HG03139 (cell line): ENCODE measurements around the gene DSC1.
"Not testable (repeated sequence)": the region's sequence is repeated elsewhere in the genome, so short reads cannot be mapped to it uniquely, and the experiment has no call there.

Experiments
- ATAC-seq: cut with Tn5 transposase; IDR thresholded peaks from one replicate; pipeline ENCODE4 v1.9.1; 2021; ENCODE audit not compliant: unreplicated experiment

The DSC1 gene

DNA sequence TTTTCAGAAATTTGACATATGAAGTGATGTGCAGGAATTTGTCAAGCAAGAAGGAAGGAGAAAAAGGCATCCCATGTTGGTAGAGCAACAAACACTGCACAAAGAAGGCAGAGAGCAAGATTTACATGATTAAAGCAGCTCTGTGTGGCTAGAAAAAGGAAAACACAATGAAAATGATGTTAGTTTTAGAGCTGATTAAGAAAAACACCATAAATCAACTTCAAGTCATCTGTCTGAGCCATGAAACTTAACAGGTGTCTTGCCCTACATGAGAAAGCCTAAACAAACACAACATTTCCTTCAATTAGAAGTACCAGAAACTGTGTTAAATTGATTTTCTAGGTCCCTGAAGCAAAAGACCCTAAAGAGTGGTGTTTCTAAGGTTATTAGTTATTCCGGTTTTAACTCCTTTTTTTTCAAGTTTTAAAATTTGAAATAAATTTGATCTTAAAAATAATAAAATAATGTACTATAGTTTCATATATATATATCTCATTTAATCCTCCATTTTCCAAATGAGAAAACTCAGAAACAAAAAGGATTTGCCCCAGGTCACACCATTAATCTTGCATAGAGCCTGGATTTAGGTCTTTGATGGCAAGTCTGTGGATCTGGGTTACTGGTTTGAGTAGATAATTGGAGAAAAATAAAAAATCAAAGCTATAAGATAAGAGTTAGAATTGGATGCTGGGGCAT, 8.6 kb upstream of the DSC1 start:
- ATAC-seq: no peak

- ATAC-seq: no peak
Observed at GRCh38 chr18:31170335-31170734, 7.7 kb upstream of the DSC1 start.

GRCh38 chr18:31162419-31162793, 250 bp downstream of the DSC1 start:
- no peak for ATAC-seq

GRCh38 chr18:31161757-31162418, 768 bp downstream of the DSC1 start:
- no peak for ATAC-seq

DNA sequence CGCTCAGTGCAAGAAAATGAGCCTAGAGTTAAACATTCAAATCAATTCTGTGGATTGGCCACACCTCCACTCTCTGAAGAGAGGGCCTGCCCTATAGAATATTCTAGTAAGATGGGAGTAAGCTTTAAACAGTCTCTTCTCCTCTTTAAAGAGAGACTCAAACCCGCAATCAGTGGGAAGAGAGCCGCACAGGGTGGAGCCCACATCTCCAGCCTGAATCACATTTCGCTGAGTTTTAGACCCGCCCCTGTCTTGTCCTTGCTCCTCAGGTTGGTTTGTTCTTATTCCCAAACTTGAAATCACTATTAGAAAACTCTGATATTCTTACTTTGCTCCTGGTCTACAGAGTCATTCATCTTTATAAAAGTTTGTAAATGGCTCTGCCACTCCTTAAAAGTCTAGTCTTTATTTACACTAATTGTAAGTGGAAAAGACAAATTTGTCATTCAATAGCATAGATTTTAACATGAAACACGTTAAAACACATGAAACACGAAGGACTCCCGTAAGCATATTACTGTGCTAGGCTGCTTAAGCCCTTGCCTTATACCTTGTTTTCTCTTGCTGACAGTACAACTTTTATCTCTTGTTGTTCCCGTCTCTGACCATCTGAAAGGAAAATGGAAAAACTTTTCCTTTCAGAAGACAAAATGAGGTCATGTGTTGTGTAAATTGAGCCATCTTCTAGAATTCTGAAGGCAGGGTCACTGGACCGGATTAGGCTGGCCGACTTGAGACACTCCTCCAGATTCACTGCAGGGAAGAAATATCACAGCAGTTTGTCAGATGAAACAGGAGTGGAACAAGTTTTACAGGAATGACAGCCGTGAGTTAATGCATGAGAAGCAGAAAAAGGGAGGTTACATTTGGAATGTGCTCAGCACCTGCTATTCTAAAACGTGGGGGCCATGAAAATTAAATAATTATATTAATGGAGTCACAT, 5.6 kb downstream of the DSC1 start:
- ATAC-seq: no peak

GRCh38 chr18:31155498-31155897, 7.2 kb downstream of the DSC1 start:
- ATAC-seq: no peak

DNA sequence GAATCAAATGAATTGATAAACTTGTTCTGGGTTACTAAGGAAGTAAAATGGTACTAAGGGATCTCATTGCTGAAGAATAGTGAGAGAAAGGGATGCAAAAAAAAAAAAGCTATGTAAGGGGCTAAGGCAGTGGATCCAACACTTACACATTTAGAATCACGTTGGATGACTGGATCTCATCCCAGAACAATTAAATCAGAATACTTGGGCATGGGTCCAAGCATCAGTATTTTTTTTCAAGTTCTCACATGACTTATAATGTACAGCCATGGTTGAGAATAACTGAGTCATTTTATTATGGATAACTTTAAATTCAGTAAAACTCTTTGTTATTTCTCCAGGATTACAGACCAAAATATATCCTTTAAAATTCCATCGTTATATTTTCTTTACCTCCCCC, 8.5 kb downstream of the DSC1 start:
- ATAC-seq: no peak

- no peak for ATAC-seq
Observed at GRCh38 chr18:31149351-31149750, 13.3 kb downstream of the DSC1 start.

DNA sequence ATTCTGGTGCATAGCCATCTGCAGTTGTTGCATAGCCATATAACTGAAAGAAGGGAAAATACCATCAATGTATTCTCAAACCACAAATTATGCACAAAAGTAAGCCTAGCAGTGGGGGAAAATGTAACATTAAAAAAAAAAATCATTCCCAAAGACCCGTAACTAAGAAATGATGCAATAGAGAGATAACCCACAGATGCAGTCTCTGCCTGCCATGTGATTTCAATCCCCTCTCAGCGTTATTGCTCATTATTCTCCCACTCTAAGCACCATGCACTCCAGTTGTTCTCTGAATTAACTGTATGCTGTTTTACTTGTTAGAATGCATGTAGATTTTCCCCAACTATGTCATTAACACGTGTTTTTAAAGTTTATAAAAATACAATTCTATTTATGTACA, 14.1 kb downstream of the DSC1 start:
- no peak for ATAC-seq

DNA sequence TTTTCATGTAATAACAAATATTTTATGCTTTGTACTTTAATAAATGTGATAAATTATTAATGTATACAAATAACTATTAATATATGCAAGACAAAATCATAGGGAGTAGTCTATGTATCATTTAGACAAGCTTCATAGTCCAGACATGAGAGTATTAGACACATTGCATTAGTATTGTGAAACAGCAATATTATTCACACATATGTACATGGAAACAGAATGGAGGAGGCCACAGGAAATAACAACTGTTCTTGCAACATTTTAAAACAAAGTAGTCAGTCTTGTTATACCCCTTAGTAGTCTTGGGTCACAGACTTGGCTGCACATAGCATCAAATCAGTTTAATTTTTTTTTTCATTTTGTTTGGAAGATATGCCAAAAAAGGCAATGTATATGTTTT, 15.8 kb downstream of the DSC1 start:
- ATAC-seq: no peak

GRCh38 chr18:31143025-31143424, 19.6 kb downstream of the DSC1 start:
- no peak for ATAC-seq

DNA sequence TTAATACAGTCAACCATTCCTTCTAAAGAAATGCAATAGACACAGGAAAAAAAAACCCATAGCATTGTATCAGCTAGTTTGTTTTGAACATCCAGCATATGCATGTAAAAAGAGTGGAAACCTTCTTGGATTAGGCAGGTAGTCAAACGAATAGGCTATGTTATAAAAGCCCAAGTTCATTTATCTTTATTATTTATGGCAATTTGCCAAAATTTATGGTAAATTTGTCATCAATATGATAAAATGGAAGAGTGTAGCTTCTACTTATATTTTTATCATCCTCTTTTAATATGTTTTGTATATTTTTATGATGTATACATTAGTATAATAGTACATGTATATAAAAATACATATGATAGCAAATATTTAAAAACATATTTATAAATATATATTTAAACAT, 23.9 kb downstream of the DSC1 start:
- ATAC-seq: no peak

GRCh38 chr18:31134988-31135529, 27.6 kb downstream of the DSC1 start:
- no peak for ATAC-seq

GRCh38 chr18:31129398-31130115, 33.1 kb downstream of the DSC1 start:
- ATAC-seq: no peak

DNA sequence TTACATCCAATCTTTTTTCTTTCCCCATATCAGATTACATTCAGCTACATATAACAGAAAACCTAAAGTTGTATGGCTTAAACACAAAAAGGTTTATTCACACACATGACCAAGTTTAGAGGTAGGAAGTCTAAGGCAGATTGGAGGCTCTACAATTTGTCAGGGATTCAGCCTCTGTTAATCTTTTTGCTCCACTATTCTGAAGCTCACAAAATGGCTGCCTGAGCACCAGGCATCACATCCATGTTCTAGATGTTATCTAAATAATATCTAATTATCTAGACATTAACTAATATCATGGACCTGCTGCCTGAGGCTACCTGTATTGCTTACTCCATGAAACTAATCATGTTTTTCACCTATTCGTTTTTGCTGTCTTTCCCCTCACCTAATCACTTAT, 36.8 kb downstream of the DSC1 start:
- no peak for ATAC-seq

DNA sequence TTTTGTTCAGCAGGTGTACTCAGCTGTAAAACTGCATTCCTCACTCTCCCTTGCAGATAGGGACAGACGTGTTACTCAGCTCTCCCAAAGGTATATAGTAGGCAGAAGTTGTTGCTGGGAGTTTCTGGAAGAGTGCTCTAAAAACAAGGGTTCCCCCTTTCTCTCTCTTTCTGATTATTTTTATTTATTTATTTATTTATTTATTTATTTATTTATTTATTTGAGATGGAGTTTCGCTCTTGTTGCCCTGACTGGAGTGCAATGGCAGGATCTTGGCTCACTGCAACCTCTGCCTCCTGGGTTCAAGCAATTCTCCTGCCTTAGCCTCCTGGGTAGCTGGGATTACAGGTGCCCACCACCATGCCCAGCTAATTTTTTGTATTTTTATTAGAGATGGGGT, 39.5 kb downstream of the DSC1 start:
- ATAC-seq: not testable (repeated sequence)

DNA sequence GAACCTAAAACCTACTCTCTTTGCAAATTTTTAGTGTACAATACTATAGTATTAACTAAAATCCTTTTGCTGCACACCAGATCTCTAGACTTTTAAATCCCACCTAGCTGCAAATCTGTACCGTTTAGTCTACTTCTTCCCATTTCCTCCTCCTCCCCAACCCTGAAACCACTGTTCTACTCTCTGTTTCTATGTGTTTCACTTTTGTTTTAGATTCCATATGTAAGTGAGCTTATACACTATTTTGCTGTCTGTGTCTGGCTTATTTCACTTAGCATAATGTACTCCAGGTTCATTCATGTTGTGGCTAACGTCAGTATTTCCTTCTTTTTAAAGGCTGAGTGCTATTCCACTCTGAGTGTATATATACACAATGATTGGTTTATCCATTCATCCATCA, 42.1 kb downstream of the DSC1 start:
- ATAC-seq: no peak

GRCh38 chr18:31116853-31117595, 45.6 kb downstream of the DSC1 start:
- ATAC-seq: no peak

DNA sequence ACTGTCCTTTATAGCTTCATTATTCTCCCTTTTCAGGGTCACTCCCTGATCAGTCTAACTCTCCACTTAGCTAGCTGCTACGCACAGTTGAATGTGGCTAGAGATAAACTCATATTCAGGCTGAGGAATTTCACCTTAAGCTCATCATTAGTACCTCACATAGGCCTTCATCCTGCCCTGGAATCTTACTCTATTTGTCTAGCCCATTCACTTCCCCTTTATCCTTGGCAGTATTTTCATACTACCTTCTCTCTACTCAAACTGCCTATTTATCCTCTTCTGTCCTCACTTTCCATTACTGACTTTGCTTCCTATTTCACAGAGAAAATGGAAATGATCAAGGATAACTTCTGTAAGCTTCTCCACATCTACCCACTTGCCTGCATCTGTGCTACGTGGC, 49.9 kb downstream of the DSC1 start:
- no peak for ATAC-seq

- no peak for ATAC-seq
Observed at GRCh38 chr18:31105733-31106132, 56.9 kb downstream of the DSC1 start.
